HepG2 (cell line): ENCODE measurements around the gene STOML2. TPM values are rescaled to one million over a fixed set of nuclear protein-coding genes. Genes with fewer than 3 reads are reported as not detected.

ENCODE experiments used
- ARNTL ChIP-seq: sonication (generic); formaldehyde crosslinking; IDR thresholded peaks from 2 replicates; pipeline ENCODE4 v1.4.0; 2020; ENCODE audit warnings: mild to moderate bottlenecking, missing genetic modification reagents
- BORCS8-MEF2B ChIP-seq: sonication (generic); formaldehyde crosslinking; IDR thresholded peaks from 2 replicates; pipeline ENCODE4 v1.8.0; 2022; ENCODE audit warnings: mild to moderate bottlenecking, missing genetic modification reagents
- CBX1 ChIP-seq: IDR thresholded peaks from one replicate; pipeline ENCODE4 v1.6.1; 2016; ENCODE audit warnings: antibody characterized with exemption, low read depth
- DNMT1 ChIP-seq: sonication (generic); formaldehyde crosslinking; IDR thresholded peaks from 2 replicates; pipeline ENCODE4 v1.5.1; 2020; ENCODE audit warnings: mild to moderate bottlenecking, missing genetic modification reagents
- ELF1 ChIP-seq: sonication (generic); formaldehyde crosslinking; IDR thresholded peaks from 2 replicates; pipeline ENCODE4 v1.4.0; 2020; ENCODE audit warnings: missing genetic modification reagents
- GABPB1 ChIP-seq: IDR thresholded peaks from 2 replicates; pipeline ENCODE4 v1.6.1; 2016; ENCODE audit warnings: mild to moderate bottlenecking, missing genetic modification reagents, moderate library complexity, missing compliant biosample characterization
- GTF3A ChIP-seq: sonication (generic); formaldehyde crosslinking; conservative IDR thresholded peaks from 2 replicates; pipeline ENCODE4 v1.4.0; 2020; ENCODE audit warnings: mild to moderate bottlenecking, missing genetic modification reagents
- HIVEP1 ChIP-seq: sonication (generic); formaldehyde crosslinking; IDR thresholded peaks from 2 replicates; pipeline ENCODE4 v1.4.0; 2020; ENCODE audit warnings: mild to moderate bottlenecking, missing genetic modification reagents
- HNRNPLL ChIP-seq: fragments of 200-400 bp; formaldehyde crosslinking; IDR thresholded peaks from 2 replicates; pipeline ENCODE4 v1.6.1; 2017; ENCODE audit warnings: mild to moderate bottlenecking, low read depth, low read length; ENCODE audit not compliant: poor library complexity, severe bottlenecking
- MAZ ChIP-seq, 2 experiments: sonication (generic) in 1 of 2; formaldehyde crosslinking in 1 of 2; IDR thresholded peaks; 2 replicates each; pipeline versions ENCODE4 v1.5.0 to v1.6.1; 2012 to 2020; ENCODE audit warnings: low read depth in 2 of 2, mild to moderate bottlenecking in 2 of 2, borderline replicate concordance in 1 of 2, improper control_type of control experiment in 1 of 2, low read length in 1 of 2, missing genetic modification reagents in 1 of 2, moderate library complexity in 1 of 2
- MIXL1 ChIP-seq: IDR thresholded peaks from 2 replicates; pipeline ENCODE4 v1.6.1; 2016
- NFIB ChIP-seq: sonication (generic); formaldehyde crosslinking; IDR thresholded peaks from 2 replicates; pipeline ENCODE4 v1.9.0; 2021; ENCODE audit warnings: missing genetic modification reagents, mild to moderate bottlenecking, borderline replicate concordance
- NFIC ChIP-seq: IDR thresholded peaks from 2 replicates; pipeline ENCODE4 v1.6.1; 2012; ENCODE audit warnings: mild to moderate bottlenecking, low read length, inconsistent platforms
- NFYB ChIP-seq: sonication (generic); formaldehyde crosslinking; IDR thresholded peaks from 2 replicates; pipeline ENCODE4 v1.4.0; 2020; ENCODE audit warnings: missing genetic modification reagents
- NONO ChIP-seq, 2 experiments: fragments of 450-650 bp in 1 of 2; sonication (generic) in 1 of 2; formaldehyde crosslinking in 1 of 2; IDR thresholded peaks in 1 of 2; conservative IDR thresholded peaks in 1 of 2; 2 replicates each; pipeline versions ENCODE4 v1.6.1 to v1.8.0; 2017 to 2022; ENCODE audit warnings: mild to moderate bottlenecking in 1 of 2, missing genetic modification reagents in 1 of 2, moderate library complexity in 1 of 2
- POLR2A ChIP-seq, 2 experiments: IDR thresholded peaks; 2 replicates each; pipeline ENCODE4 v1.6.1; 2011; ENCODE audit warnings: low read depth in 2 of 2, low read length in 2 of 2, mild to moderate bottlenecking in 1 of 2, moderate library complexity in 1 of 2; ENCODE audit not compliant: insufficient read depth in 1 of 2
- POLR2AphosphoS5 ChIP-seq: IDR thresholded peaks from 2 replicates; pipeline ENCODE4 v1.6.1; 2012; ENCODE audit warnings: low read depth, low read length
- PPARG ChIP-seq: conservative IDR thresholded peaks from 2 replicates; pipeline ENCODE4 v1.6.1; 2016; ENCODE audit warnings: missing biosample characterization, missing genetic modification reagents
- RXRA ChIP-seq: sonication (generic); formaldehyde crosslinking; IDR thresholded peaks from 2 replicates; pipeline ENCODE4 v1.5.1; 2020; ENCODE audit warnings: missing genetic modification reagents
- SP5 ChIP-seq: IDR thresholded peaks from 2 replicates; pipeline ENCODE4 v1.6.1; 2016; ENCODE audit warnings: low read depth, borderline replicate concordance
- XBP1 ChIP-seq: sonication (generic); formaldehyde crosslinking; IDR thresholded peaks from 2 replicates; pipeline ENCODE4 v1.5.0; 2020; ENCODE audit warnings: missing genetic modification reagents
- ZFP41 ChIP-seq: sonication (generic); formaldehyde crosslinking; IDR thresholded peaks from 2 replicates; pipeline ENCODE4 v1.4.0; 2020; ENCODE audit warnings: mild to moderate bottlenecking, missing genetic modification reagents, borderline replicate concordance
- ZNF138 ChIP-seq: sonication (generic); formaldehyde crosslinking; IDR thresholded peaks from 2 replicates; pipeline ENCODE4 v1.5.0; 2020; ENCODE audit warnings: mild to moderate bottlenecking, low read depth, missing genetic modification reagents
- ZNF296 ChIP-seq: sonication (generic); formaldehyde crosslinking; conservative IDR thresholded peaks from 2 replicates; pipeline ENCODE4 v1.5.0; 2020; ENCODE audit warnings: mild to moderate bottlenecking, missing genetic modification reagents
- ZNF530 ChIP-seq: sonication (generic); formaldehyde crosslinking; IDR thresholded peaks from 2 replicates; pipeline ENCODE4 v1.5.0; 2020; ENCODE audit warnings: low read depth, mild to moderate bottlenecking, missing genetic modification reagents
- polyA plus RNA-seq, 8 experiments: library from polyadenylated mRNA; depleted of rRNA in 3 of 8; stranded (reverse) in 7 of 8; unstranded in 1 of 8; fragments of >200 nt; fragmentation: Illumina TruSeq in 4 of 8; extraction: Trizol in 4 of 8; gene quantifications; 2 replicates each; pipeline versions ENCODE4 v1.2.1 to v1.2.3, GENCODE V29; 2011 to 2016; ENCODE audit warnings: low read depth in 4 of 8, missing spikeins in 1 of 8, mixed read lengths in 1 of 8; ENCODE audit not compliant: insufficient read depth in 1 of 8
- total RNA-seq, 5 experiments: library from RNA; depleted of rRNA; stranded (reverse); fragments of >200 nt; fragmentation: Illumina TruSeq; extraction: Trizol; gene quantifications; 2 replicates each; pipeline ENCODE4 v1.2.3, GENCODE V29; 2016; ENCODE audit warnings: low read depth in 1 of 5
- TF ChIP-seq, protein P1 (sequence below): sonication (generic); formaldehyde crosslinking; IDR thresholded peaks from 2 replicates; pipeline ENCODE4 v1.5.0; 2020; ENCODE audit warnings: missing genetic modification reagents, mild to moderate bottlenecking, borderline replicate concordance
- TF ChIP-seq, protein P2 (sequence below): IDR thresholded peaks from 2 replicates; pipeline ENCODE4 v1.6.1; 2016; ENCODE audit warnings: low read depth, borderline replicate concordance
- TF ChIP-seq, protein P3 (sequence below): sonication (generic); formaldehyde crosslinking; IDR thresholded peaks from 2 replicates; pipeline ENCODE4 v1.9.0; 2022; ENCODE audit warnings: missing genetic modification reagents, mild to moderate bottlenecking, borderline replicate concordance

STOML2 gene
- total and polyA plus RNA-seq, 2 of the 13 experiments (the other 11 are each of a cell fraction or from before 2014, with no cell fraction given): 245 to 250 TPM

DNA sequence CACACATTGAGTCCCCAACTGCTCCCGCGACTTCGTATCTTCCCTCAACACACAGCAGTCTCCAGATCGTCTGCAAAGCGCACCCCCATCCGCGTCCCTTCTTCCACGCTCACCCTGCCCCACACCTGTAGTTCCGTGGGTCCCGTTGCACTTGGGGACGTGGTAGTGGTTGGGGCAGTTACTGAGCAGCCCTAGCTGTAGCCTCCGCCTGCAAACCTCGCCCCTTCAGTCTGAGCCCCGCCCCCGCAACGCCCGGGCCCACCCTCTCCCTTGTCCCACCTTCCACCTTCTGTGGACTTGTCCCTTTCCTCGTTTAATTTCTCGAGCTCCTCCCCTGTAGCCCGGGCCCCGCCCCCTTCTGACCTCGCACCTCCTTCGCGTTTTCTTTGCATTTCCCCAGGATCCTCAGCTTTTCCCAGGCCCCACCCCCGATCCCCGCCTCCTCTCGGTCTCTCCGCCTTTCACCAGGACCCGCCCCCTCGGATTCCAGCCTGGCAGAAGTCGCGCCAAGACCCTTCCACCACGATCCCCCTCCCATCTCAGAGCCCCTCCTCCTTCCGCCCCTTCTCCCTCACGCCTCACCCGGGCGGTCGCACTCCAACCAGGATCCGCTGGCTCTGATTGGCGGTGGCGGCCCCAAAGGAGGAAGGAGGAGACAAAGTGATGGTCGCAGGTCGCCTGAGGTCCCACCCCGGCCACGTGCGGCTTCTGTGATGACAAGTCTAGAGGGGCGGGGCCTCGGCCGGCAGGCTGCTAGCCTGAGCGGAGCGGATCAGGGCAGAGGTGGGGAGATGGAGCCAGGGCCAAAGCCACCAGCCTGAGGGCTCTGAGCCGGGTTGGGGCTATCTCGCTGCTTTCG, 13.0 kb upstream of the STOML2 start, which contains the start of gene ATOSB (continued):
- TF ChIP-seq, protein P1, sequence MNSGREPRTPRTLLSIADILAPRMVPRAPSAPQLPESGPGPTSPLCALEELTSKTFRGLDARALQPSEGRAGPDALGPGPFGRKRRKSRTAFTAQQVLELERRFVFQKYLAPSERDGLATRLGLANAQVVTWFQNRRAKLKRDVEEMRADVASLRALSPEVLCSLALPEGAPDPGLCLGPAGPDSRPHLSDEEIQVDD (CRISPR knock-in tag): no peak
- TF ChIP-seq, protein P2, sequence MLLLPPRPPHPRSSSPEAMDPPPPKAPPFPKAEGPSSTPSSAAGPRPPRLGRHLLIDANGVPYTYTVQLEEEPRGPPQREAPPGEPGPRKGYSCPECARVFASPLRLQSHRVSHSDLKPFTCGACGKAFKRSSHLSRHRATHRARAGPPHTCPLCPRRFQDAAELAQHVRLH (CRISPR knock-in tag): no peak
- TF ChIP-seq POLR2AphosphoS5 (no peak), HIVEP1 (peak; percentile 64), ELF1 (peak; percentile 49), NONO (IDR thresholded peaks at IDR 0.05) (no peak), NONO (CRISPR knock-in tag; conservative IDR thresholded peaks at IDR 0.05) (0 out of 2 replicates have a peak, but pooled peaks have one; percentile 14), XBP1 (CRISPR knock-in tag) (no peak), NFYB (CRISPR knock-in tag) (peak; percentile 69), HNRNPLL (peak; percentile 70), GABPB1 (peak; percentile 65; the same call in 1 of the 2 replicates), PPARG (CRISPR knock-in tag) (no peak), ZNF530 (no peak), ZNF296 (no peak), NFIC (no peak), GTF3A (peak; percentile 34; the same call in 1 of the 2 replicates), RXRA (CRISPR knock-in tag) (peak; percentile 84), CBX1 (peak; percentile 32), ARNTL (peak; percentile 95), MIXL1 (CRISPR knock-in tag) (no peak), ZNF138 (CRISPR knock-in tag) (no peak), NFIB (no peak), ZFP41 (no peak), MAZ (IDR thresholded peaks at IDR 0.05; ENCODE audit: borderline replicate concordance, low read depth, low read length) (no peak), MAZ (CRISPR knock-in tag; IDR thresholded peaks at IDR 0.05; ENCODE audit: low read depth) (0 out of 2 replicates have a peak, but pooled peaks have one; percentile 24), BORCS8-MEF2B (CRISPR knock-in tag) (peak; percentile 24; the same call in 1 of the 2 replicates), SP5 (peak; percentile 79), POLR2A (IDR thresholded peaks at IDR 0.05; ENCODE audit: insufficient read depth in 1 of 2, low read depth in 2 of 2, low read length in 2 of 2) (peak in 1 of 2 experiments; percentile 45; a peak in 1 of 4 replicates), DNMT1 (no peak)
- TF ChIP-seq, protein P3, sequence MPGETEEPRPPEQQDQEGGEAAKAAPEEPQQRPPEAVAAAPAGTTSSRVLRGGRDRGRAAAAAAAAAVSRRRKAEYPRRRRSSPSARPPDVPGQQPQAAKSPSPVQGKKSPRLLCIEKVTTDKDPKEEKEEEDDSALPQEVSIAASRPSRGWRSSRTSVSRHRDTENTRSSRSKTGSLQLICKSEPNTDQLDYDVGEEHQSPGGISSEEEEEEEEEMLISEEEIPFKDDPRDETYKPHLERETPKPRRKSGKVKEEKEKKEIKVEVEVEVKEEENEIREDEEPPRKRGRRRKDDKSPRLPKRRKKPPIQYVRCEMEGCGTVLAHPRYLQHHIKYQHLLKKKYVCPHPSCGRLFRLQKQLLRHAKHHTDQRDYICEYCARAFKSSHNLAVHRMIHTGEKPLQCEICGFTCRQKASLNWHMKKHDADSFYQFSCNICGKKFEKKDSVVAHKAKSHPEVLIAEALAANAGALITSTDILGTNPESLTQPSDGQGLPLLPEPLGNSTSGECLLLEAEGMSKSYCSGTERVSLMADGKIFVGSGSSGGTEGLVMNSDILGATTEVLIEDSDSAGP (CRISPR knock-in tag): peak; percentile 47; the same call in 1 of the 2 replicates
